ENCODE results near the gene TAF11L5.
"Not testable (repeated sequence)": the region's sequence is repeated elsewhere in the genome, so short reads cannot be mapped to it uniquely, and the experiment has no call there.

DNA sequence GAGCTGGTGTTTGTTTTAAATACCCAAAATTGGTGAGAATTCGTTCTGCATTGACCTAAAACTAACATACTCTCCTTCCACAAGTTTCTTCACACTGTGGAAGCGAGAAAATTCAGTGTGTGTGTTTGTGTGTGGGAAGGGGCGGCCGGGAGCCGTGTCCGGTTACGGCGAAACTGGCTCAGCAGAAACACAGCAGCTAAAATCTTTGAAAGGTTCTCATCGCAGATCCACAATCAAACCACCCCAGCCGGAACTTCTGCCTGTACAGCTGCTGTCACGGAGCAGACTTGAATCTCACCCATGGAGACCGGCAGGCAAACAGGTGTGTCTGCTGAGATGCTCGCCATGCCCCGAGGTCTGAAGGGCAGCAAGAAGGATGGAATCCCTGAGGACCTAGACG is at the start of gene TAF11L5:
- not testable (repeated sequence) for TF ChIP-seq EZH2 (IDR thresholded peaks at IDR 0.05); ZNF274 (IDR thresholded peaks at IDR 0.05; ENCODE audit: low read depth, low read length)
- TF ChIP-seq, protein P1, sequence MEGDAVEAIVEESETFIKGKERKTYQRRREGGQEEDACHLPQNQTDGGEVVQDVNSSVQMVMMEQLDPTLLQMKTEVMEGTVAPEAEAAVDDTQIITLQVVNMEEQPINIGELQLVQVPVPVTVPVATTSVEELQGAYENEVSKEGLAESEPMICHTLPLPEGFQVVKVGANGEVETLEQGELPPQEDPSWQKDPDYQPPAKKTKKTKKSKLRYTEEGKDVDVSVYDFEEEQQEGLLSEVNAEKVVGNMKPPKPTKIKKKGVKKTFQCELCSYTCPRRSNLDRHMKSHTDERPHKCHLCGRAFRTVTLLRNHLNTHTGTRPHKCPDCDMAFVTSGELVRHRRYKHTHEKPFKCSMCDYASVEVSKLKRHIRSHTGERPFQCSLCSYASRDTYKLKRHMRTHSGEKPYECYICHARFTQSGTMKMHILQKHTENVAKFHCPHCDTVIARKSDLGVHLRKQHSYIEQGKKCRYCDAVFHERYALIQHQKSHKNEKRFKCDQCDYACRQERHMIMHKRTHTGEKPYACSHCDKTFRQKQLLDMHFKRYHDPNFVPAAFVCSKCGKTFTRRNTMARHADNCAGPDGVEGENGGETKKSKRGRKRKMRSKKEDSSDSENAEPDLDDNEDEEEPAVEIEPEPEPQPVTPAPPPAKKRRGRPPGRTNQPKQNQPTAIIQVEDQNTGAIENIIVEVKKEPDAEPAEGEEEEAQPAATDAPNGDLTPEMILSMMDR (IDR thresholded peaks at IDR 0.05 in 2 of 3, conservative IDR thresholded peaks at IDR 0.05 in 1 of 3; ENCODE audit: borderline replicate concordance in 1 of 3, insufficient read depth in 1 of 3, low read depth in 2 of 3, low read length in 2 of 3): not testable (repeated sequence)
- TF ChIP-seq, protein P2, sequence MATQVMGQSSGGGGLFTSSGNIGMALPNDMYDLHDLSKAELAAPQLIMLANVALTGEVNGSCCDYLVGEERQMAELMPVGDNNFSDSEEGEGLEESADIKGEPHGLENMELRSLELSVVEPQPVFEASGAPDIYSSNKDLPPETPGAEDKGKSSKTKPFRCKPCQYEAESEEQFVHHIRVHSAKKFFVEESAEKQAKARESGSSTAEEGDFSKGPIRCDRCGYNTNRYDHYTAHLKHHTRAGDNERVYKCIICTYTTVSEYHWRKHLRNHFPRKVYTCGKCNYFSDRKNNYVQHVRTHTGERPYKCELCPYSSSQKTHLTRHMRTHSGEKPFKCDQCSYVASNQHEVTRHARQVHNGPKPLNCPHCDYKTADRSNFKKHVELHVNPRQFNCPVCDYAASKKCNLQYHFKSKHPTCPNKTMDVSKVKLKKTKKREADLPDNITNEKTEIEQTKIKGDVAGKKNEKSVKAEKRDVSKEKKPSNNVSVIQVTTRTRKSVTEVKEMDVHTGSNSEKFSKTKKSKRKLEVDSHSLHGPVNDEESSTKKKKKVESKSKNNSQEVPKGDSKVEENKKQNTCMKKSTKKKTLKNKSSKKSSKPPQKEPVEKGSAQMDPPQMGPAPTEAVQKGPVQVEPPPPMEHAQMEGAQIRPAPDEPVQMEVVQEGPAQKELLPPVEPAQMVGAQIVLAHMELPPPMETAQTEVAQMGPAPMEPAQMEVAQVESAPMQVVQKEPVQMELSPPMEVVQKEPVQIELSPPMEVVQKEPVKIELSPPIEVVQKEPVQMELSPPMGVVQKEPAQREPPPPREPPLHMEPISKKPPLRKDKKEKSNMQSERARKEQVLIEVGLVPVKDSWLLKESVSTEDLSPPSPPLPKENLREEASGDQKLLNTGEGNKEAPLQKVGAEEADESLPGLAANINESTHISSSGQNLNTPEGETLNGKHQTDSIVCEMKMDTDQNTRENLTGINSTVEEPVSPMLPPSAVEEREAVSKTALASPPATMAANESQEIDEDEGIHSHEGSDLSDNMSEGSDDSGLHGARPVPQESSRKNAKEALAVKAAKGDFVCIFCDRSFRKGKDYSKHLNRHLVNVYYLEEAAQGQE (IDR thresholded peaks at IDR 0.05; ENCODE audit: low read depth): not testable (repeated sequence)
